GM18499 (cell line): Measurements from ENCODE around the gene MRPL37.

Experiments used
- ATAC-seq: cut with Tn5 transposase; IDR thresholded peaks from one replicate; pipeline ENCODE4 v1.9.1; 2021; ENCODE audit warnings: moderate number of reproducible peaks; ENCODE audit not compliant: insufficient read depth, unreplicated experiment

MRPL37 gene

GRCh38 chr1:54259546-54260140 lies 59.7 kb downstream of the MRPL37 start:
- no peak for ATAC-seq

- ATAC-seq, result no peak
Measured at GRCh38 chr1:54260810-54261209, 60.8 kb downstream of the MRPL37 start.

- ATAC-seq, result no peak
Measured at GRCh38 chr1:54262244-54262643, 62.3 kb downstream of the MRPL37 start.

GRCh38 chr1:54263601-54264226 lies 63.7 kb downstream of the MRPL37 start:
- no peak for ATAC-seq

GRCh38 chr1:54265126-54265525 lies 65.2 kb downstream of the MRPL37 start:
- ATAC-seq, result no peak

- ATAC-seq, result no peak
Measured at GRCh38 chr1:54265659-54266058, 65.7 kb downstream of the MRPL37 start.

- no peak for ATAC-seq
Measured at GRCh38 chr1:54266195-54266594, 66.2 kb downstream of the MRPL37 start.

GRCh38 chr1:54266908-54267307 lies 66.9 kb downstream of the MRPL37 start:
- no peak for ATAC-seq
